Gastrocnemius medialis (tissue), 4 donors: Measurements from ENCODE around the gene UBL4A. TPM values are rescaled to one million over a fixed set of nuclear protein-coding genes. Genes with fewer than 3 reads are reported as not detected.

Experiments used
- ATAC-seq, 2 donors: fragments of 150-250 bp; one replicate each; pipeline ENCODE4 v1.9.1; 2016
- DNase-seq, 2 donors: peaks; one replicate each; pipeline ENCODE4 v3.0.0-alpha.2; 2019
- H3K27ac ChIP-seq, 4 donors: fragments of 200-600 bp; sonication (generic); 1 replicate in 1 of 4; 2 replicates in 3 of 4; pipeline ENCODE4 v1.5.1; 2016 to 2018; ENCODE audit warnings: mild to moderate bottlenecking in 2 of 4, moderate library complexity in 1 of 4
- H3K27me3 ChIP-seq, 3 donors: fragments of 200-600 bp; sonication (generic) in 2 of 3; 1 replicate in 1 of 3; 2 replicates in 2 of 3; pipeline versions ENCODE4 v1.5.1 to v1.6.0; 2016 to 2019; ENCODE audit warnings: mild to moderate bottlenecking in 1 of 3, moderate library complexity in 1 of 3
- H3K36me3 ChIP-seq, 2 donors: fragments of 200-600 bp; sonication (generic) in 1 of 2; one replicate each; pipeline ENCODE4 v1.5.1; 2017 to 2018
- H3K4me1 ChIP-seq, 2 donors: fragments of 200-600 bp; sonication (generic) in 1 of 2; one replicate each; pipeline ENCODE4 v1.5.1; 2016 to 2017; ENCODE audit warnings: mild to moderate bottlenecking in 2 of 2
- H3K4me3 ChIP-seq, 4 donors: fragments of 200-600 bp; sonication (generic) in 3 of 4; 1 replicate in 1 of 4; 2 replicates in 3 of 4; pipeline ENCODE4 v1.5.1; 2016 to 2019; ENCODE audit warnings: mild to moderate bottlenecking in 2 of 4
- H3K9me3 ChIP-seq, 3 donors: fragments of 200-600 bp; sonication (generic) in 2 of 3; 1 replicate in 1 of 3; 2 replicates in 2 of 3; pipeline ENCODE4 v1.5.1; 2016 to 2019
- POLR2A ChIP-seq, 2 donors: fragments of 450-650 bp; IDR thresholded peaks; one replicate each; pipeline ENCODE4 v1.6.1; 2017; ENCODE audit warnings: antibody characterized with exemption in 2 of 2, mild to moderate bottlenecking in 2 of 2, moderate library complexity in 2 of 2
- in situ Hi-C, 4 donors: fragments of 200-750 bp; cut with MboI; loops; one replicate each; pipeline versions ENCODE4 v1.15.0 to v1.8.0; 2017; ENCODE audit warnings: low sequenced_read_pairs in 4 of 4
- intact Hi-C: fragments of 100-400 bp; cut with DNase I; formaldehyde crosslinking; loops from one replicate; pipeline ENCODE4 v1.15.1; 2023; ENCODE audit warnings: low total_unique reads
- total RNA-seq, 4 donors: library from RNA; depleted of rRNA; stranded (reverse); fragments of >200 nt; gene quantifications; one replicate each; pipeline versions ENCODE4 v1.1.0 to v1.2.3, GENCODE V29; 2016
- TF ChIP-seq, protein P1 (sequence below), 5 experiments: fragments of 450-650 bp in 3 of 5; fragments of 200-600 bp in 2 of 5; sonication (generic) in 2 of 5; IDR thresholded peaks in 4 of 5; conservative IDR thresholded peaks in 1 of 5; 1 replicate in 4 of 5; 2 replicates in 1 of 5; pipeline ENCODE4 v1.5.1; 2016 to 2019; ENCODE audit warnings: antibody characterized with exemption in 5 of 5, mild to moderate bottlenecking in 3 of 5, moderate library complexity in 3 of 5

UBL4A gene
- 100 to 1,000 TPM in 1 of 4 donors, 10 to 100 TPM in 3; 54.6 to 116 (median 79.8) TPM for total RNA-seq

DNA sequence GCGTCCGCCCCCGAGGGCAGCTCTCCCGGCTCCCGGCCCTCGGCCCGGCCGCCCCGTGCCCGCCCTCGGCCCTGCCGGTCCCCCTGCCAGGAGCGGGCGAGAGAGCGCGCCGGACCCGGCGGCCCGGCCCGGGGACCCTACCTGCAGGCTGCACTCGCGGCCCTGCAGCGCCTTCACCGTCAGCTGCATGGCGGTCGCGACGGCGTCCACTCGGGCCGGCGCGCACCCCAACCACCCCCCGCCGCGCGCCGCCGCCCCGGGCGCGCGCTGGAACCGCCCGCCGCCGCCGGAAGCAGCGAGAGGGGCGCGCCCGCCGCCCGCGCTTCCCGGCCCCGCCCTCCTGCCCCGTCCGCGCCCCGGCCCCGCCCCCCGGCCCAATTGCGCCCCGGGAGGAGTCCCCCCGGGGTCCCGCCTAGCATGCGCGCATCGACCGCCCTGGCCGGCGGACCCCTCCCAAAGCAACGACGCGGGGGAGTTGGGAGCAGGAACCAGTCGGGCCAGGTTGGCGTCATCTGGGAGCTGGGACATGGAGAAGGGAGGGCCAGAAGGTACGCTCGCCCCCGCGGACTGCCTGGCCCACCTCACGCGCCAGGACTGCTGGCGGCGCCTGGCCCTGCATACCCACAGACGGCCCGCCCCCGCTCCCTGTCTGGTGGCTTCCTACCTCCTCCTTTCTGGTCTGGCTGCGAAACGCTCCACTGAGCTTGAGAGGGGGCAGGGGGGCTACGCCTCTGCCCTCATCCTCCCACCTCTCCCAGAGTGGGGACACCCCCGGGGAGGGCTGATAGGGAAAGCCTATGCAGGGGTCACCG is at the start of gene UBL4A:
Gene UBL4A, minus strand, starts transcription at position 220 of the 812 bp plus-strand sequence. Its CDS starts 31 bp downstream, at position 189.
- intact Hi-C loops: loop anchor here (5.0 kb wide), 2 partner anchors 74 to 89 kb away; partner anchors contain the start of genes RPL10 and TAFAZZIN
- peak; percentile 67 to 75 for TF ChIP-seq POLR2A (IDR thresholded peaks at IDR 0.05)
- TF ChIP-seq, protein P1, sequence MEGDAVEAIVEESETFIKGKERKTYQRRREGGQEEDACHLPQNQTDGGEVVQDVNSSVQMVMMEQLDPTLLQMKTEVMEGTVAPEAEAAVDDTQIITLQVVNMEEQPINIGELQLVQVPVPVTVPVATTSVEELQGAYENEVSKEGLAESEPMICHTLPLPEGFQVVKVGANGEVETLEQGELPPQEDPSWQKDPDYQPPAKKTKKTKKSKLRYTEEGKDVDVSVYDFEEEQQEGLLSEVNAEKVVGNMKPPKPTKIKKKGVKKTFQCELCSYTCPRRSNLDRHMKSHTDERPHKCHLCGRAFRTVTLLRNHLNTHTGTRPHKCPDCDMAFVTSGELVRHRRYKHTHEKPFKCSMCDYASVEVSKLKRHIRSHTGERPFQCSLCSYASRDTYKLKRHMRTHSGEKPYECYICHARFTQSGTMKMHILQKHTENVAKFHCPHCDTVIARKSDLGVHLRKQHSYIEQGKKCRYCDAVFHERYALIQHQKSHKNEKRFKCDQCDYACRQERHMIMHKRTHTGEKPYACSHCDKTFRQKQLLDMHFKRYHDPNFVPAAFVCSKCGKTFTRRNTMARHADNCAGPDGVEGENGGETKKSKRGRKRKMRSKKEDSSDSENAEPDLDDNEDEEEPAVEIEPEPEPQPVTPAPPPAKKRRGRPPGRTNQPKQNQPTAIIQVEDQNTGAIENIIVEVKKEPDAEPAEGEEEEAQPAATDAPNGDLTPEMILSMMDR (IDR thresholded peaks at IDR 0.05 in 4 of 5, conservative IDR thresholded peaks at IDR 0.05 in 1 of 5): no peak
- peaks cover 17 to 32% of the 10 kb centered on the region in 2 donors for H3K4me1 ChIP-seq
- H3K4me3 ChIP-seq: peak within 1 kb of the TSS; percentile 55 to 67 (median 64)
- peak within 1 kb of the TSS; percentile 82 to 91 (median 88) for H3K27ac ChIP-seq
- in situ Hi-C loops: no loop called here
- no peaks in the 10 kb centered on the region for H3K9me3 ChIP-seq
- peak; percentile 29 to 43 for ATAC-seq
- DNase-seq: peak in 1 of 2 donors; percentile 28
- H3K27me3 ChIP-seq: no peaks in the 10 kb centered on the region
- H3K36me3 ChIP-seq: no peaks in the 10 kb centered on the region

GRCh38 chrX:154535892-154536291 is 49.5 kb upstream of the UBL4A start:
- H3K9me3 ChIP-seq: no peaks in the 10 kb centered on the region
- ATAC-seq (no peak), DNase-seq (no peak)
- no peak overlapping the region for H3K4me3 ChIP-seq
- peaks cover 0 to 18% of the 10 kb centered on the region in 2 donors for H3K36me3 ChIP-seq
- intact Hi-C loops (no loop called here), in situ Hi-C loops (loop anchor here in 2 of 4 donors (25.0 kb wide), 2 partner anchors 124 to 574 kb away; partner anchors contain the start of genes DNASE1L1 (in 2 of the 2), TAFAZZIN (in 2 of the 2), HCFC1 (in 1 of the 2) and TMEM187 (in 1 of the 2))
- peaks cover 0 to 8% of the 10 kb centered on the region in 2 donors for H3K4me1 ChIP-seq
- no peak overlapping the region for H3K27ac ChIP-seq
- TF ChIP-seq, protein P1 (IDR thresholded peaks at IDR 0.05 in 4 of 5, conservative IDR thresholded peaks at IDR 0.05 in 1 of 5): no peak
- no peak for TF ChIP-seq POLR2A (IDR thresholded peaks at IDR 0.05)
- no peaks in the 10 kb centered on the region for H3K27me3 ChIP-seq

GRCh38 chrX:154534526-154535322 is 48.3 kb upstream of the UBL4A start:
- intact Hi-C loops: loop anchor here (5.0 kb wide), 1 partner anchor 42 kb away; the partner anchor contains the start of gene SLC10A3
- H3K9me3 ChIP-seq: no peaks in the 10 kb centered on the region
- no peaks in the 10 kb centered on the region for H3K27me3 ChIP-seq
- ATAC-seq (peak; percentile 94 to 97), DNase-seq (peak; percentile 60 to 80)
- no peak for TF ChIP-seq POLR2A (IDR thresholded peaks at IDR 0.05)
- TF ChIP-seq, protein P1 (IDR thresholded peaks at IDR 0.05 in 4 of 5, conservative IDR thresholded peaks at IDR 0.05 in 1 of 5): peak; percentile 94 to 99 (median 98)
- peak overlapping the region; percentile 19 to 64 (median 50) for H3K27ac ChIP-seq
- H3K4me3 ChIP-seq: no peak overlapping the region
- peaks cover 0 to 8% of the 10 kb centered on the region in 2 donors for H3K4me1 ChIP-seq
- peaks cover 0 to 18% of the 10 kb centered on the region in 2 donors for H3K36me3 ChIP-seq
- in situ Hi-C loops: loop anchor here in 2 of 4 donors (25.0 kb wide), 2 partner anchors 122 to 572 kb away; partner anchors contain the start of genes DNASE1L1 (in 2 of the 2), TAFAZZIN (in 2 of the 2), HCFC1 (in 1 of the 2) and TMEM187 (in 1 of the 2)

DNA sequence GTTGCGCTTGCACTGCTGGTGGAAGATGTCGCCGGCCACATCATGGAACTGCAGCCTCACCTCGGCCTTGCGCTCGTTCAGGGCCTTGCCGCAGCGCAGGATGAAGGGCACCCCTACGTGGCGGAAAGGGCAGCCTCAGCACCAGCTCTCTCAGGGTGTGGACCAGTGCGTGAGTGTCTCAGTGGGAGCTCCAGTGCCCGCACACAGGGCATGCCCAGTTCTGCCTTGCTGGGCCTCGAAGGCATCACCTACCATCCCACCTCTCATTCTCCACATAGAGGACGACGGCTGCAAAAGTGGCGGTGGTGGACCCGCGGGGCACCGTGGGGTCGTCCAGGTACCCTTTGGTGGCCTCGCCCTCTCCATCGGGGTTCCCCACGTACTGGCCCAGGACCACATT is 46.3 kb upstream of the UBL4A start:
- TF ChIP-seq POLR2A (IDR thresholded peaks at IDR 0.05): no peak
- TF ChIP-seq, protein P1 (IDR thresholded peaks at IDR 0.05 in 4 of 5, conservative IDR thresholded peaks at IDR 0.05 in 1 of 5): no peak
- ATAC-seq (no peak), DNase-seq (no peak)
- H3K27ac ChIP-seq: no peak overlapping the region
- peaks cover 0 to 8% of the 10 kb centered on the region in 2 donors for H3K4me1 ChIP-seq
- intact Hi-C loops (loop anchor here (5.0 kb wide), 1 partner anchor 40 kb away; the partner anchor contains the start of gene SLC10A3), in situ Hi-C loops (loop anchor here in 2 of 4 donors (25.0 kb wide), 2 partner anchors 120 to 570 kb away; partner anchors contain the start of genes DNASE1L1 (in 2 of the 2), TAFAZZIN (in 2 of the 2), HCFC1 (in 1 of the 2) and TMEM187 (in 1 of the 2))
- H3K36me3 ChIP-seq: peaks cover 0 to 18% of the 10 kb centered on the region in 2 donors
- no peaks in the 10 kb centered on the region for H3K9me3 ChIP-seq
- H3K27me3 ChIP-seq: no peaks in the 10 kb centered on the region
- no peak overlapping the region for H3K4me3 ChIP-seq
